ENCODE measurements around the gene WDR27.
"Not testable (repeated sequence)": the region's sequence is repeated elsewhere in the genome, so short reads cannot be mapped to it uniquely, and the experiment has no call there.

The WDR27 gene

DNA sequence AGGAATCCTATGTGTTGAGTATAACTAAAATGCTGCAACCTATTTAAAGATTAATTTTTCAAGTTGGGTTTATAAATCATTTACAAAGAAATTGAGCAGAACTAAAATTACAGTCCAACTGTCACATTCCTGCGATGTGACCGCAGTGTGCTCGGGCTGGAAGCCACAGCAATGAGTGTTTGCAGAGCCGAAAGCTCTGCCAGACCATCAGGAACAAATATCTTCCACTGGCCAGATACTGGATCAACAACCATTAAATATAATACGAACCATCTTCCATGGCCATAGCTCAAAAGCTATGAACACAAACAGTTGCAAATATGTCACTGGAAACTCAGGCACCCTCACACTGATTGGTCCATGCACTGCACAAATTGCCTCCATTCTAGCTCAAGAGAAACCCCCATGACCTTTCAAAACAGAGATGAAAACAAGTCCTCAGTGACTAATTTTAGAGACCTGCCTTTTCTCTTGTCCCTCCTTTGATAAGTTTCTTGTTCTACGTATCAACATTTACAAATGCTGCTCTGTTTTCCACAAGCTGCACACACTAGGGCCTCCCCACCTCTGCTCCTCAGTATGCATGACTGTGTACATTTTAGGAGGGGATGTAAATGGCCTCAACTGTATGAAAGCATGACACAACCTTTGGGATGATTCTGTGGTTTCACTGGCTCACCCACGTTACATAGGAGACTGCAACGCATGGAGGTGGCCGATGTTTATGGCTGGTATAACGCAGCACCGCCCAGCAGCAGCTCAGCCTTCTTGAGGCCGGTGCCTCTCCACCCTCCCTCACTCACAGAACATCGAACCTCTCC lies 171.7 kb downstream of the WDR27 start:
- Histone ChIP-seq H3K4me3 (ENCODE audit: low read length) (peak overlapping the region; percentile 26), H3K9me3 (replicated peaks; ENCODE audit: low read length) (no peaks in the 10 kb centered on the region), H3K4me2 (ENCODE audit: low read length) (peak overlapping the region; percentile 63), H3K36me3 (ENCODE audit: insufficient read depth, low read length) (no peaks in the 10 kb centered on the region), H3K4me1 (ENCODE audit: control insufficient read depth, insufficient read depth, low read length) (peaks cover 35% of the 10 kb centered on the region), H3K27me3 (ENCODE audit: control insufficient read depth, insufficient read depth, low read length) (no peaks in the 10 kb centered on the region), H3K9ac (ENCODE audit: low read depth, low read length) (peak overlapping the region; percentile 3)

DNA sequence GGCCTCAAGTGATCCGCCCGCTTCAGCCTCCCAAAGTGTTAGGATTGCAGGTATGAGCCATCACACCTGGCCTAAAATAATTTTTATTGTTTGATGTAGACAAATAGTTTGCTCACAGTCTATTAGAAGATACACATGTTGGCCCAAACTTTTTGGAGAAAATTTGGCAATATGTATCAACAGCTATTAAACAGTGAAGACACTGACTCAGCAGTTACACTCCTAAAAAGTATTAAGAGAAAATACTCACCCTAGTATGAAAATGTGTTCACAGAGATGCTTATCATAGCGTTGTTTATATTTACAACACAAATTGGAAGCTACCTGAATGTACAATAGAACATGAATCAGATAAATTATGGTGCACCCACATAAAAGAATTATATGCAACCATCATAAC lies 173.1 kb downstream of the WDR27 start:
- Histone ChIP-seq H3K9me3 (replicated peaks; ENCODE audit: low read length) (no peaks in the 10 kb centered on the region), H3K4me2 (ENCODE audit: low read length) (no peak overlapping the region), H3K4me1 (ENCODE audit: control insufficient read depth, insufficient read depth, low read length) (peaks cover 35% of the 10 kb centered on the region), H3K9ac (ENCODE audit: low read depth, low read length) (no peak overlapping the region), H3K36me3 (ENCODE audit: insufficient read depth, low read length) (no peaks in the 10 kb centered on the region), H3K27me3 (ENCODE audit: control insufficient read depth, insufficient read depth, low read length) (no peaks in the 10 kb centered on the region), H3K4me3 (ENCODE audit: low read length) (no peak overlapping the region)

DNA sequence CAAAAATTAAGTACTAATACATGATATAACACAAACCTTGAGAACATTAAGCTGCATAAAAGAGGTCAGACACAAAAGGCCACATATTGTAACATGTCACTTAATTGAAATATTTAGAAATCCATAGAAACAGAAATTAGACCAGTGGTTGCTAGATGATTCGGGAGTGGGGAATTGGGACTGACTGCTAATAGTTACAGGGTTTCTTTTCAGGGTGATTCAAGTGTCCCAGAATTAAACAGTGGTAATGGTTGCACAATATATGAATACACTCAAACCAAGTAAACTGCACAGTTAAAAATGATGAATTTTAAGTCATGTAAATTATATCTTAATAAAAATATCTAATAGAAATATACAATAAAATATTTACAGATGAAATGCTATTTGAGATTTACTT lies 174.5 kb downstream of the WDR27 start:
- Histone ChIP-seq H3K4me3 (ENCODE audit: low read length) (no peak overlapping the region), H3K4me1 (ENCODE audit: control insufficient read depth, insufficient read depth, low read length) (peaks cover 35% of the 10 kb centered on the region), H3K9me3 (replicated peaks; ENCODE audit: low read length) (no peaks in the 10 kb centered on the region), H3K36me3 (ENCODE audit: insufficient read depth, low read length) (no peaks in the 10 kb centered on the region), H3K27me3 (ENCODE audit: control insufficient read depth, insufficient read depth, low read length) (no peaks in the 10 kb centered on the region), H3K4me2 (ENCODE audit: low read length) (no peak overlapping the region), H3K9ac (ENCODE audit: low read depth, low read length) (no peak overlapping the region)

DNA sequence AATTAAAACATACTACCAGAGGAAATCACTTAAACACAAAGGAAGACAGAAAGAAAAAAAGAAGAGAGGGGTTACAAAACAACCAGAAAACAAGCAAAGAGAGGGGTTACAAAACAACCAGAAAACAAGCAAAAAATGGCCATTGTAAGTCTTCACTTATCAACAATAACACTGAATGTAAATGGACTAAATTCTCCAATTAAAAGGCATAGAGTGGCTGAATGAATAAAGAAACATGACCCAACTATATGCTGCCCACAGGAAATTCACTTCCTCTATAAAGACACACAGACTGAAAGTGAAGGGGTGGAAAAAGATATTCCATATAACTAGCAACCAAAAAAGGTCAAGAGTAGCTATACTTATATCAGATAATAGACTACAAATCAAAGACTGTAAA lies 180.0 kb downstream of the WDR27 start:
- Histone ChIP-seq H3K9me3 (replicated peaks; ENCODE audit: low read length) (no peaks in the 10 kb centered on the region), H3K4me2 (ENCODE audit: low read length) (no peak overlapping the region), H3K4me1 (ENCODE audit: control insufficient read depth, insufficient read depth, low read length) (peaks cover under 1% of the 10 kb centered on the region), H3K27me3 (ENCODE audit: control insufficient read depth, insufficient read depth, low read length) (no peaks in the 10 kb centered on the region), H3K4me3 (ENCODE audit: low read length) (no peak overlapping the region), H3K36me3 (ENCODE audit: insufficient read depth, low read length) (no peaks in the 10 kb centered on the region), H3K9ac (ENCODE audit: low read depth, low read length) (no peak overlapping the region)

DNA sequence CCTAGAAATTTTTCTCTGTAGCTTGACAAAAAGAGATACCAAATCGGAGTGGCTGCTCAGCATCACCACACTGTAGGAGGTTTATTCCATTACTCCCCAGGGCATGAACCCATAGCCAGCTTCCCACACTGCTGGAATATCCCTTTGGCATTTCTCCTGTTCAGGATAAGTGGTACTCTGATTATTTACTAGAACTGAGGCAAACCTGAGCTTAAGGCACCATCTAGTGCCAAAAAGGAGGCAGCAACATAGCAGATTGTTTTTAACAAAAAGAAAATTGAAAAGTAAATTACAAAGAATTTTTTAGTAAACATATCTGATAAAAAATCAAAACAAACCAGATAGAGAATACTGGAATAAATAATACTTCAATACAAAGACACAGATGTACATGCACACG lies 181.7 kb downstream of the WDR27 start:
- Histone ChIP-seq H3K9ac (ENCODE audit: low read depth, low read length) (no peak overlapping the region), H3K9me3 (replicated peaks; ENCODE audit: low read length) (no peaks in the 10 kb centered on the region), H3K27me3 (ENCODE audit: control insufficient read depth, insufficient read depth, low read length) (no peaks in the 10 kb centered on the region), H3K36me3 (ENCODE audit: insufficient read depth, low read length) (no peaks in the 10 kb centered on the region), H3K4me2 (ENCODE audit: low read length) (no peak overlapping the region), H3K4me1 (ENCODE audit: control insufficient read depth, insufficient read depth, low read length) (no peaks in the 10 kb centered on the region), H3K4me3 (ENCODE audit: low read length) (no peak overlapping the region)

DNA sequence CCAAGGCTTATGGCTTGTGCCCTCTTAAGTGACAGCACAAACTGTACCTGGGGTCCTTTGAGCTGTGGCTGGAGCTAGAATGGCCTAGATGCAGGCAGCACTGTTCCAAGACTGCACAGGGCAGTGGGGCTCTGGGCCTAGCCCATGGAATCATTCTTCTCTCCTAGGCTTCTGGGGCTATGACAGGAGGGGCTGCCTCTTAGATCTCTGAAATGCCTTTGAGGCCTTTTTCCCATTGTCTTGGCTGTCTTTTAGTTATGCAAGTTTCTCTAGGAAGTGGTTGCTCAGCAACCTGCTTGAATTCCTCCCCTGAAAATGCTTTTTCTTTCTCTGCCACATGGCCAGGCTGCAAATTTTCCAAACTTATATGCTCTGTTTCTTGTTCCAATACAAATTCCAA lies 183.4 kb downstream of the WDR27 start:
- no peaks in the 10 kb centered on the region for H3K27me3 ChIP-seq (ENCODE audit: control insufficient read depth, insufficient read depth, low read length)
- H3K4me1 ChIP-seq (ENCODE audit: control insufficient read depth, insufficient read depth, low read length), result no peaks in the 10 kb centered on the region
- no peak overlapping the region for H3K4me3 ChIP-seq (ENCODE audit: low read length)
- H3K36me3 ChIP-seq (ENCODE audit: insufficient read depth, low read length), result no peaks in the 10 kb centered on the region
- no peaks in the 10 kb centered on the region for H3K9me3 ChIP-seq (replicated peaks; ENCODE audit: low read length)
- no peak overlapping the region for H3K9ac ChIP-seq (ENCODE audit: low read depth, low read length)
- no peak overlapping the region for H3K4me2 ChIP-seq (ENCODE audit: low read length)

DNA sequence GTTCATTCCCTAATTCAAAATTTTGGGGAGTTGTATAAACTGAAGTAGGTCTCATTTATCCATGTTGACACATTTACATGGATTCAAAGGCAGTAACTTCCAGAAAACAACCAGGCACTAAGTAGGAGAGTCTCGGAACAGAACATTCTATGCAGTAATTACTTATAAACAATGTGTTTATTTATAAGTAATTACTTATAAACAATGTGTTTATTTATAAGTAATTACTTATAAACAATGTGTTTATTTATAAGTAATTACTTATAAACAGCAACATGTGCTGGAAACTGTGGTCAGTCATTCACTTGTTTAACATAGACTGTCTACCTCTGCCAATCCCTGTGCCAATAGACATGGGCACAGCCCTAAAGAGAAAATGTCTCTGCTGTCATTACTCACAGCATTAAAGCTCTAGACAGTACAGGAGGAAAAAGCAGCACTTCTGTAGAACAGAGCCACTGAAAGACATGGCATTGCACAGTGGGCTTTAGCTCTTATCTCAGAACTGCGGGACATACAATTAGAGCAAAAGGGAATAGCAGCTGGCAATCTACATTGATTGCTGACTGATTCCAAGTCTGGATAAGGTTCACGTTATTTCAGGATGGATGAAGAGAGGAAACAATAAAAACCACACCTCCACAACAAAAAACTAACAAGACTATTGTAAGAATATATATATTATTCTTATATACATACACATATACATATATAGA lies 188.2 kb downstream of the WDR27 start:
- Histone ChIP-seq H3K27me3 (ENCODE audit: control insufficient read depth, insufficient read depth, low read length) (no peaks in the 10 kb centered on the region), H3K4me3 (ENCODE audit: low read length) (no peak overlapping the region), H3K9me3 (replicated peaks; ENCODE audit: low read length) (no peaks in the 10 kb centered on the region), H3K4me1 (ENCODE audit: control insufficient read depth, insufficient read depth, low read length) (no peaks in the 10 kb centered on the region), H3K36me3 (ENCODE audit: insufficient read depth, low read length) (no peaks in the 10 kb centered on the region), H3K4me2 (ENCODE audit: low read length) (no peak overlapping the region), H3K9ac (ENCODE audit: low read depth, low read length) (no peak overlapping the region)

DNA sequence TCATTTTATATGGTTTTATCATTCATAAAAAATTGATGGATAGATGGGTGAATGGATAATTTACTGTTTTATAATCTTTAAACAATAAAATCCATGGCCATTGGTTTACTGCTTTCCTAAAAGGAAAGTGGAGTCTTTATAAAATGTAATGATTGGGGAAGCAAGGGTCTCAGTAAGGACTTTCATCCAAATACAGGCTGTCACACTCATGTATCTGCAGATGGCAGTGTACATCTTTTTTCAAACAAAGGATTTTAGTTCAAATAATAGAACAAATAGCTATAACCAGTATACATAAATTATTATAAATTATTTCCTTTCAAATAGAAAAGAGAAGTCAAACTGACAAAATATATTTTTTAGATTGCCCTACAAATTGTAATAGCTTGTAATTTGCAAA lies 190.0 kb downstream of the WDR27 start:
- not testable (repeated sequence) for H3K4me3 ChIP-seq (ENCODE audit: low read length); H3K36me3 ChIP-seq (ENCODE audit: insufficient read depth, low read length); H3K9ac ChIP-seq (ENCODE audit: low read depth, low read length); H3K4me2 ChIP-seq (ENCODE audit: low read length); H3K9me3 ChIP-seq (replicated peaks; ENCODE audit: low read length); H3K27me3 ChIP-seq (ENCODE audit: control insufficient read depth, insufficient read depth, low read length); H3K4me1 ChIP-seq (ENCODE audit: control insufficient read depth, insufficient read depth, low read length)

DNA sequence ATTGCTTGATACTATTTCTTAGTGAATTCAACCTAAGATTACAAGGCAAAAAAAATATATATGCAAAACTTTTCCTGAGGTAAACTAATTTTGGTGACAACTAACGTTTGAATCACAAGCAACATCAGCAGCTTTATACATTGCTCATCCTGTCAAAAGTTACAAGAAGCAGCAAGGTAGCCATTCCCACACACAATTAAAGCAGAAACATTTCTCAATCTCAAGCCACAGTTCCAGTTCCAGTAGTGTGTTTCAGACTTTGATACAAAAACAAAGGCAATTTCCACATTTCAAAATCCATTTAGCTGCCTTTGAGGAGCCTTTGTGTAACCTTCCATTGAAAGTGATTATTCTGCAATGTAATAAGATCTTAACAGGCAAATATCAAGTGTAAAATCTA lies 191.0 kb downstream of the WDR27 start:
- H3K36me3 ChIP-seq (ENCODE audit: insufficient read depth, low read length), result no peaks in the 10 kb centered on the region
- H3K9me3 ChIP-seq (replicated peaks; ENCODE audit: low read length), result no peaks in the 10 kb centered on the region
- H3K9ac ChIP-seq (ENCODE audit: low read depth, low read length), result no peak overlapping the region
- no peak overlapping the region for H3K4me2 ChIP-seq (ENCODE audit: low read length)
- no peaks in the 10 kb centered on the region for H3K27me3 ChIP-seq (ENCODE audit: control insufficient read depth, insufficient read depth, low read length)
- no peaks in the 10 kb centered on the region for H3K4me1 ChIP-seq (ENCODE audit: control insufficient read depth, insufficient read depth, low read length)
- H3K4me3 ChIP-seq (ENCODE audit: low read length), result no peak overlapping the region

DNA sequence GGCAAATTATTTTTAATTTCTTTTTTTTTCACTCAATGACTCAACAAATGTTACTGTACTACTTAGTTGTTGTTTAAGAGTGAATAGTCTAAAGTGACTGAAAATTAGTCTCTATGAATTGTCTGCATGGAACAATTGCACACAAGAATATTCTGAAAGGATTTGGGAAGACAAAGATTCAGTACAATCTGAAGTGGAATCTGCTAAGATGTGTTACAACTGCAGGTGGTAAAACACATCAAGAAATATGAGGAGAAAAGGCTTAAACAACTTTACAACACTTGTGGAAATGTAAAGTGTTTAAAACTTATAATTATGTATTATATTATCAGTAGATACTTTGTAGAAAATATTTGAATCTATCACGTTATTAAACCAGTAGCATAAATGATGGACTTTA lies 193.4 kb downstream of the WDR27 start:
- H3K27me3 ChIP-seq (ENCODE audit: control insufficient read depth, insufficient read depth, low read length), result no peaks in the 10 kb centered on the region
- no peaks in the 10 kb centered on the region for H3K36me3 ChIP-seq (ENCODE audit: insufficient read depth, low read length)
- H3K4me2 ChIP-seq (ENCODE audit: low read length), result no peak overlapping the region
- no peaks in the 10 kb centered on the region for H3K4me1 ChIP-seq (ENCODE audit: control insufficient read depth, insufficient read depth, low read length)
- H3K4me3 ChIP-seq (ENCODE audit: low read length), result no peak overlapping the region
- H3K9ac ChIP-seq (ENCODE audit: low read depth, low read length), result no peak overlapping the region
- no peaks in the 10 kb centered on the region for H3K9me3 ChIP-seq (replicated peaks; ENCODE audit: low read length)

DNA sequence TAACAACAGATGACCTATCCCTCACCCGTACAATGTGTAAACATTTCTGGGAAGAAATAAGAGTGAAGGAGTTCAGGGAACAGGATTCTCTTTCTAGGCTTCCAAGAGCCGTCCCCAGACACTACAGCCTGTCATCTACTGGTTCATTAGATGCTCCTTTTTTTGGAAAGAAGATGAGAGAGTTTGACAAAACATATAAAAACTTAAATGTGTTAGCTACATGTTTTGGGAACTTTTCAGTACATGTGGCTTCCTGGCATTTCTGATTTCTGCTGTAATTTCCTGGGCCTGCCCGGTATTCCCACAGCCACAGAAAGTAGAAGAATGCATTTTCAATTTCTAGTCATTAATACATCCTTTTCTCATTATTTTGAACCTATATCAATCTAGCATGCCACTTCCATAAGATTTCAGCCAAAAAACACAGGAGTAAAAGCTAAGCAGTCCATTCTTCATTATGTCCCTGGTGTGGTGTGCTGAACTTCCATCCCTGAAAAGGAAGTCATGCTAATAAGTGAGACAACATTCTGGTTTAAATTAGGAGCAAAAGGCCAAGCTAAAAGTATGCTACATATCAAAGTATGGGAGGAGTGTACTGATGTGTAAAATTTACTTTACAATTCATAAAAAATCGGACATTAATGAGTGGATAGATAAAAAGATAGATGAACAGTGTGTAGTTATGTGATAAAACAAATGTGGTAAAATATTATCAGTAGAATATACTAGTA lies 198.2 kb downstream of the WDR27 start:
- Histone ChIP-seq H3K9ac (ENCODE audit: low read depth, low read length) (no peak overlapping the region), H3K4me2 (ENCODE audit: low read length) (no peak overlapping the region), H3K4me1 (ENCODE audit: control insufficient read depth, insufficient read depth, low read length) (no peaks in the 10 kb centered on the region), H3K36me3 (ENCODE audit: insufficient read depth, low read length) (no peaks in the 10 kb centered on the region), H3K9me3 (replicated peaks; ENCODE audit: low read length) (no peaks in the 10 kb centered on the region), H3K27me3 (ENCODE audit: control insufficient read depth, insufficient read depth, low read length) (no peaks in the 10 kb centered on the region), H3K4me3 (ENCODE audit: low read length) (no peak overlapping the region)

Measured in skeletal muscle satellite cell (primary cell).